Aortic smooth muscle cell (primary cell): ENCODE measurements around the gene TYROBP. TPM values are rescaled to one million over a fixed set of nuclear protein-coding genes. Genes with fewer than 3 reads are reported as not detected.

Source experiments
- total RNA-seq: library from RNA; depleted of rRNA; stranded (reverse); fragments of >200 nt; gene quantifications from 2 replicates; pipeline ENCODE4 v1.2.3, GENCODE V29; 2014

TYROBP gene
- not detected in 2 replicates for total RNA-seq

DNA sequence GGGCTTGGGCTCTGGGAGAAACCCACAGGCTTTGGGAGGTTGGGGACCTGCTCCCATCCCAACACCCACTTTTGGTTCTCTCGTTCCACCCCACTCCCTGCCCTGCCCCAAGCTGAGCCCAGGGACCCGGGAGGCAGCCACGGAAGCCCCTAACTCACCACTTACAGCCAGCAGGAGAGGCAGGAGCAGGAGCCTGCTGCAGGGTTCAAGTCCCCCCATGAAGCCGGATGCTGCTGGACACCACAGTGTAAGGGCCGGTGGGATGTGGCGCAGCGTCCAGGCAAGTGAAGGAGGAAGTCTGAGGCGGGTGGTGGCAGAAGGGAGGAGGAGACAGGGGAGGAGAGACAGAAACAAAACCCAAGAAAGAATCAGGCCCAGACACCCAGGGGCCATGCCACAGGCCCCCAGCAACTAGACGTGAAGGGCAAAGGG, at the start of gene TYROBP:
TYROBP (minus strand) TSS at position 286 of the 432 bp plus-strand sequence; CDS start at position 219, 67 bp downstream.

DNA sequence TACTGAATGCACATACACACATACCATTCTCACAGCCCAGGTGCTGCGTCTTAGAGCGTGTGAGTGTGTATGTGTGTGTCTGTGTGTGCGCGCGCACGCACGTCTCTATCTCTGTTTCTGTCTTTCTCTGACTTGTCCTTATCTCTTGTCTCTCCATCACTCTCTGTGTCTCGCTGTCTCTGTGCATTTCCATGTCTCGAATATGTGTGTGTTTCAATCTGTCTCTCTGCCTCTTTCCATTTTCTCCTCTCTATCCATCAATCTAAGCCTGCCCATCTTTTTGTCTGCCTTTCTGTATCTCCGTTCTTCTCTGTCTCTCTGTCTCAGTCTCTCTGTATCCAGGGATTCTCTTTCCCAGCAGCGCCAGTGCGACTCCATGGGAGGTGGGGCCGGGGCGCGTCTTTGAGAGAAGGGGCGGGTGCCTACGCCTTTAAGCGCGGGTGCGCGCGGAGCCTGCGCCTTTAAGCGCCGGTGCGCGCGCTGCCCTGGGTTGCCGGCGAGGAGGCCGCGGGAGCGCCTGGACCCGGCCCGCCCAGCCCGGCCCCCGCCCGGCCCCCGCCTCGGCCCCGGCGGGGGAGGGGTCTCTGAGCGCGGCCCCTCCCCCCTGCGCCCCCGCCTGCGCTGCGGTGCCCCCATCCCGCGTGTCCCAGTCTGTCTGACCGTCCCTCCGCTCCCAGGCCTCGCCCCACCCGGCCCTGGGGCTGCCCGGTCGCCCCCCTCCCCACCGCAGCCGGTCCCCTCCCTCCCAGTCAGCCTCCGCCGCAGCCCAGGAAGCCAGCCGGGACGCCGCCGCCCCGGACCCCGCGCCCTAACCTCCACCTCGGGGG, 28.0 kb upstream of the TYROBP start, which contains the start of gene LRFN3:
LRFN3 (plus strand) TSS at position 464 of the 827 bp plus-strand sequence. CDS start 3,052 bp downstream, outside the sequence.

DNA sequence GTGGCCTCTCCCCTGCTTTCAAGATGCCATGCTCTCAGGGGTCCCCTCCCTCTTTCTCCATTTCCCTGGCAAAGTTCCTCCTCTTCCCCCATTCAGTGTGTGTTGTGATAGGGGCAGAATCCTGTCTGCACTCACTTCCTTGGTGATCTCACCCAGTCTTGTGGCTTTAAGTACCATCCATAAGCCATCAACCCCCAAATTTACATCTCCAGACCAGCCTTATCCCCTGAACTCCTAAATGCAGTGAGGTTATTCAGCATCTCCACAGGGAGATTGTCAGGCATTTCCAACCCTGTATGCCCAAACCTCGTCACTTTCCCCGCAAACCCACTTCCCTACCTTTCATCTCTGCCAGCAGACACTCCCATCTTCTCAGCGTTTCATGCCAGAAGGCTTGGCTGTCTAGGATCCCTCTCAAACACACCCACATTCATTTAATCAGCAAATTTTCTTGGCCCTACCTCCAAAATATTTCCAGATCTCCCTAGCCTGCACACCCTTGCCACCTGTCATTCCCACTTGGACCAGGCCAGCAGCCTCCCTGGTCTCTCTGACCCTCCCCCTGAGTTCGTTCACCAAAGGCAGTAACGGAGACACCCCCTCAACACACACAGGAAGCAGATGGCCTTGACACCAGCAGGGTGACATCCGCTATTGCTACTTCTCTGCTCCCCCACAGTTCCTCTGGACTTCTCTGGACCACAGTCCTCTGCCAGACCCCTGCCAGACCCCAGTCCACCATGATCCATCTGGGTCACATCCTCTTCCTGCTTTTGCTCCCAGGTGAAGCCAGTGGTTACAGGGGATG, 6.0 kb downstream of the TYROBP start, which contains the start of gene HCST:
HCST (plus strand) TSS at position 676 of the 808 bp plus-strand sequence; CDS start at position 741, 65 bp downstream.

DNA sequence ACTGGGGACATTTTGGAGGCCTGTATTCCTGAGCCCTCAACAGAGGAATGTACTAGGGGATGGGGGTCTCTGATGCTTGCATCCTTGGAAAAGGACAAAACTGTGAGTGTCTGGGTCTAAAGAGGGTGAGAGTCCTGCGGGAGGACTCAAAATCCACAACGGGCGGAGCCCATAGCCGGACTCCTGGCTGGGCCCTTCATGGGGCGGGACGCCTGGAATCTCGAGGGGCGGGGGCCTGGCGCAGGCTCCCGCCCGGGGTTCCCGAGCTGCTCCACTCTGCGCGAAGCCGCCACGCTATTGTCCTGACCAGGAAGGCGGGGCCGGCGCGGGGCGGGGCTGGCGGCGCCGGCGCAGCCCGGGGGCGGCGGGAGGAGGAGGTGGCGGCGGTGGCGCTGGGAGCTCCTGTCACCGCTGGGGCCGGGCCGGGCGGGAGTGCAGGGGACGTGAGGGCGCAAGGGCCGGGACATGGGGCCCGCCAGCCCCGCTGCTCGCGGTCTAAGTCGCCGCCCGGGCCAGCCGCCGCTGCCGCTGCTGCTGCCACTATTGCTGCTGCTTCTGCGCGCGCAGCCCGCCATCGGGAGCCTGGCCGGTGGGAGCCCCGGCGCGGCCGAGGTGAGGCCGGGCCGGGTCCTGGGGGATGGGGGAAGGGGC, 39.8 kb downstream of the TYROBP start, which contains the start of gene APLP1:
APLP1 (plus strand) TSS at position 403 of the 651 bp plus-strand sequence; CDS start at position 466, 63 bp downstream.

DNA sequence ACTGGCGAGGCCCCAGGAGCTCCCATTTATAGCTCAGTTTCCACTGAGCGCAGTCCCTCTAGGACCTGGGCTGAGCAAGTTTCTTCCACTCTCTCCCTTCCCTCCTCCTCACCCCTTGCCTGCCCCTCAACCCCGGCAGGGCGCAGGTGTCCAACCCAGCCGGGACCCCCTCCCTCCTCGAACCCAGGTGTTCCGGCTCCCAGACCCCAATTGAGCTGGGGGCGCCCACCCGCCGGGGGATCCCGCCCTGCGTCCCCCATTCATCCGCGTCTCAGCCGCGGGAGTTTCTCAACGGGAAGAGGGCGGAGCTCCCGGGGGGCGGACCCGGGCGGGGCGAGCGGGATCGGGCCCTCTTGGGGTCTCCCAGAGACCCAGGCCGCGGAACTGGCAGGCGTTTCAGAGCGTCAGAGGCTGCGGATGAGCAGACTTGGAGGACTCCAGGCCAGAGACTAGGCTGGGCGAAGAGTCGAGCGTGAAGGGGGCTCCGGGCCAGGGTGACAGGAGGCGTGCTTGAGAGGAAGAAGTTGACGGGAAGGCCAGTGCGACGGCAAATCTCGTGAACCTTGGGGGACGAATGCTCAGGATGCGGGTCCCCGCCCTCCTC, 51.4 kb downstream of the TYROBP start, which contains the start of gene KIRREL2:
KIRREL2 (plus strand) TSS at position 366 of the 604 bp plus-strand sequence; CDS start at position 575, 209 bp downstream.

Other genes with a start within 250 kb of the TYROBP start
- gene UPK1A, start 241.8 kb downstream of the TYROBP start, total RNA-seq: not detected in 2 replicates
- gene ZBTB32, start 203.7 kb downstream of the TYROBP start, total RNA-seq: not detected in 2 replicates
- 3.6 and 5.9 TPM in 2 replicates for gene KMT2B, start 190.3 kb downstream of the TYROBP start, total RNA-seq
- 1.1 TPM in 2 replicates for gene IGFLR1, start 165.8 kb downstream of the TYROBP start, total RNA-seq
- gene U2AF1L4, start 162.9 kb downstream of the TYROBP start, total RNA-seq: 7.3 and 10.3 TPM in 2 replicates
- gene PSENEN, start 162.6 kb downstream of the TYROBP start, total RNA-seq: 16.8 and 17.2 TPM in 2 replicates
- 6.7 and 7.0 TPM in 2 replicates for gene LIN37, start 159.7 kb downstream of the TYROBP start, total RNA-seq
- 55.8 and 106 TPM in 2 replicates for gene HSPB6, start 151.3 kb downstream of the TYROBP start, total RNA-seq
- 3.6 and 4.7 TPM in 2 replicates for gene PROSER3, start 150.1 kb downstream of the TYROBP start, total RNA-seq
- 2.9 and 3.2 TPM in 2 replicates for gene ARHGAP33, start 132.7 kb downstream of the TYROBP start, total RNA-seq
- not detected in 2 replicates for gene PRODH2, start 95.5 kb downstream of the TYROBP start, total RNA-seq
- not detected in 2 replicates for gene NPHS1, start 55.8 kb downstream of the TYROBP start, total RNA-seq
- gene KIRREL2, start 51.4 kb downstream of the TYROBP start, total RNA-seq: not detected in 2 replicates
- gene APLP1, start 39.7 kb downstream of the TYROBP start, total RNA-seq: 7.7 and 14.0 TPM in 2 replicates
- 3.2 and 4.0 TPM in 2 replicates for gene NFKBID, start 7.8 kb downstream of the TYROBP start, total RNA-seq
- gene HCST, start 5.8 kb downstream of the TYROBP start, total RNA-seq: 0.79 and 1.2 TPM in 2 replicates
- 1.5 and 2.4 TPM in 2 replicates for gene LRFN3, start 28.1 kb upstream of the TYROBP start, total RNA-seq
- 13.5 and 15.2 TPM in 2 replicates for gene SDHAF1, start 86.9 kb upstream of the TYROBP start, total RNA-seq
- gene SYNE4, start 100.5 kb upstream of the TYROBP start, total RNA-seq: 0.25 TPM in 1 of 2 replicates, not detected in the other
- 13.9 and 18.8 TPM in 2 replicates for gene ALKBH6, start 105.9 kb upstream of the TYROBP start, total RNA-seq
- gene CLIP3, start 124.6 kb upstream of the TYROBP start, total RNA-seq: 3.4 and 11.8 TPM in 2 replicates
- gene THAP8, start 146.0 kb upstream of the TYROBP start, total RNA-seq: 0.50 and 1.2 TPM in 2 replicates
- 3.2 and 6.2 TPM in 2 replicates for gene WDR62, start 146.6 kb upstream of the TYROBP start, total RNA-seq
- not detected in 2 replicates for gene OVOL3, start 202.8 kb upstream of the TYROBP start, total RNA-seq
- 87.4 and 111 TPM in 2 replicates for gene POLR2I, start 206.6 kb upstream of the TYROBP start, total RNA-seq
- 265 and 341 TPM in 2 replicates for gene TBCB, start 207.2 kb upstream of the TYROBP start, total RNA-seq
- gene CAPNS1, start 231.8 kb upstream of the TYROBP start, total RNA-seq: 545 and 630 TPM in 2 replicates
- 79.4 and 93.1 TPM in 2 replicates for gene COX7A1, start 244.2 kb upstream of the TYROBP start, total RNA-seq